ENCODE results near the gene RABGAP1L.
"Not testable (repeated sequence)": the region's sequence is repeated elsewhere in the genome, so short reads cannot be mapped to it uniquely, and the experiment has no call there.

Gene RABGAP1L

DNA sequence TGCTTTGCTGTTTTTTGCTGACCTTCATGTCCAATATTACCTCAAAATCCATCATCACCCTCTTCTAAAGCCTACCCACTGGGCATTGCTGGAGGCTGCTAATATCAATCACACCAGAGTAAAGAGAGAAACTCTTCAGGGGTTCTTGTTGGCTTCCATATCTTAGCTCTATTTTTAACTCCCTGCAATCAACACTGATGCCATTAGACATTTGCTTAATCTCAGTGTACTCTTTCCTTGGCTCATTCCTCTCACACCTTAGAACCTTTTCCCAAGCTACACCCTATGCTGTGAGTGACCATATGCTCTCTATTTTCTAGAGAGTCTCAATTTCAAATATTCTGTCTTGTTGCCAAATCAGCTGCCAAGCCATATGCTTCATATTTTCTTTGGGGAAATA, 40.6 kb upstream of the RABGAP1L start:
- DNase-seq (ENCODE audit: low spot score) = no peak
- ChIA-PET POLR2A (ENCODE audit: low non-redundant PET) (no interaction called here), CTCF (no interaction called here)
- TF ChIP-seq, protein P1, sequence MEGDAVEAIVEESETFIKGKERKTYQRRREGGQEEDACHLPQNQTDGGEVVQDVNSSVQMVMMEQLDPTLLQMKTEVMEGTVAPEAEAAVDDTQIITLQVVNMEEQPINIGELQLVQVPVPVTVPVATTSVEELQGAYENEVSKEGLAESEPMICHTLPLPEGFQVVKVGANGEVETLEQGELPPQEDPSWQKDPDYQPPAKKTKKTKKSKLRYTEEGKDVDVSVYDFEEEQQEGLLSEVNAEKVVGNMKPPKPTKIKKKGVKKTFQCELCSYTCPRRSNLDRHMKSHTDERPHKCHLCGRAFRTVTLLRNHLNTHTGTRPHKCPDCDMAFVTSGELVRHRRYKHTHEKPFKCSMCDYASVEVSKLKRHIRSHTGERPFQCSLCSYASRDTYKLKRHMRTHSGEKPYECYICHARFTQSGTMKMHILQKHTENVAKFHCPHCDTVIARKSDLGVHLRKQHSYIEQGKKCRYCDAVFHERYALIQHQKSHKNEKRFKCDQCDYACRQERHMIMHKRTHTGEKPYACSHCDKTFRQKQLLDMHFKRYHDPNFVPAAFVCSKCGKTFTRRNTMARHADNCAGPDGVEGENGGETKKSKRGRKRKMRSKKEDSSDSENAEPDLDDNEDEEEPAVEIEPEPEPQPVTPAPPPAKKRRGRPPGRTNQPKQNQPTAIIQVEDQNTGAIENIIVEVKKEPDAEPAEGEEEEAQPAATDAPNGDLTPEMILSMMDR (conservative IDR thresholded peaks at IDR 0.05; ENCODE audit: low read depth) = no peak
- no peak overlapping the region for H3K27ac ChIP-seq

DNA sequence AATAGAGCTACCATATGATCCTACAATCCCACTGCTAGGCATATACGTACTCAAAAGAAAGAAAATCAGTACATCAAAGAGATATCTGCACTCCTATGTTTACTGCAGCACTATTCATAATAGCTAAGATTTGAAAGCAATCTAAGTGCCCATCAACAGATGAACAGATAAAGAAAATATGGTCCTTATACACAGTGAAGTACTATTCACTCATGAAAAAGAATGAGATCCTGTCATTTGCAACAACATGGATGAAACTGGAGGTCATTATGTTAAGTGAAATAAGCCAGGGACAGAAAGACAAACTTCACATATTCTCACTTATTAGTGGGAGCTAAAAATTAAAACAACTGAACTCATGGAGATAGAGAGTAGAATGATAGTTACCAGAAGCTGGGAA, 37.0 kb upstream of the RABGAP1L start:
- POLR2A ChIA-PET (ENCODE audit: low non-redundant PET); CTCF ChIA-PET; DNase-seq (ENCODE audit: low spot score); H3K27ac ChIP-seq: not testable (repeated sequence)

DNA sequence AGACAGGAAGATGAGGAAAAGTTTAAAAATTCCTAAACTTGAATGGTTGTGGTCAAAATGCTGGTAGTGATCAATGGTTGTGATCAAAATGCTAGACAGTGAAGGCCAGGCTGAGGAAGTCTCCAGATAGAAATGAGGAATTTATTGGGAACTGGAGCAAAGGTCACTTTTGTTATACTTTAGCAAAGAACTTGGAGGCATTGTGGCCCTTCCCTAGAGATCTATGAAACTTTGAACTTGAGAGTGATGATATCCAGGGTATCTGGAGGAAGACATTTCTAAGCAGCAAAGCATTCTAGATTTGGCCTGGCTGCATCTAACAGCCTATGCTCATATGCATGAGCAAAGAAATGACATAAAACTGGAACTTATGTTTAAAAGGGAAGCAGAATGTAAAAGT, 35.5 kb upstream of the RABGAP1L start:
- H3K27ac ChIP-seq = no peak overlapping the region
- CTCF ChIA-PET = interaction anchor here (0.7 kb wide), 1 partner anchor 11 kb away, joined by 3 read pairs; no protein-coding TSS in a partner anchor
- TF ChIP-seq, protein P1 (conservative IDR thresholded peaks at IDR 0.05; ENCODE audit: low read depth) = no peak
- POLR2A ChIA-PET (ENCODE audit: low non-redundant PET) = no interaction called here
- DNase-seq (ENCODE audit: low spot score) = no peak

DNA sequence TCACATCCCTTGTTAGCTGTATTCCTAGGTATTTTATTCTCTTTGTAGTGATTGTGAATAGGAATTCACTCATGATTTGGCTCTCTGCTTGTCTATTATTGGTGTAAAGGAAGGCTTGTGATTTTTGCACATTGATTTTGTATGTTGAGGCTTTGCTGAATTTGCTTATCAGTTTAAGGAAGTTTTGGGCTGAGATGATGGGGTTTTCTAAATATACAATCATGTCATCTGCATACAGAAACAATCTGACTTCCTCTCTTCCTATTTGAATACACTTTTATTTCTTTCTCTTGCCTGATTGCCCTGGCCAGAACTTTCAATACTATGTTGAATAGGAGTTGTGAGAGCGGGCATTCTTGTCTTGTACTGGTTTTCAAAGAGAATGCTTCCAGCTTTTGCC, 32.1 kb upstream of the RABGAP1L start:
- H3K27ac ChIP-seq; POLR2A ChIA-PET (ENCODE audit: low non-redundant PET); DNase-seq (ENCODE audit: low spot score); CTCF ChIA-PET: not testable (repeated sequence)

DNA sequence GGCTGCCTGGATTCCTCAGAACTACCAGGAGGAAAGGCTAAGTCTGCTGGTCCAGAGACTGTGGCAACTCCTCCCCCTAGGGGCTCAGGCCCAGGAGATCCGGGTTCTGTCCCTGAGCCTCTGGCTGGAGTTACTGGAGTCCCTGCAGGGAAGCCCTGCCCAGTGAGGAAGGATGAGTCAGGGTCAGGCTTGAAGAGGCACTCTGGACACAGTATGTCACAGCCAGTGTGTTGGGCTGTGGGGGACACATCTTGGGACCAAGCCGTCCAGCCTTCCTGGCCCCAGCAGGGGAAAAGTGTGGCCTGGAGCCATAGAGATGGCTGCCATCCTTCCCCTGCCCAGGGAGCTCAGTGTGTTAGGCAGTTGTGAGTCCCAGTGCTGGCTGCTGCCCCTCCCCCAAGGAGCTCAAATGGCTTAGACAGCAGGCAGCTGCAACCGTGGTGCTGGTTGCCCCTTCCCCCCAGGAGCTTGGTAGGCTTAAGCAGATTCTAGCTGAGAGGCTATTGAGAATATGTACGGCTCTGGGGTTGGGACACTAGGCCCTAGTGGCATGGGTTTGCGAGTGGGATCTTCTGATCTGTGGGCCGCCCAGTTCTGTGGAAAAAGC, 28.2 kb upstream of the RABGAP1L start:
- ChIA-PET CTCF (no interaction called here), POLR2A (ENCODE audit: low non-redundant PET) (no interaction called here)
- TF ChIP-seq, protein P1 (conservative IDR thresholded peaks at IDR 0.05; ENCODE audit: low read depth) = no peak
- DNase-seq (ENCODE audit: low spot score) = no peak
- H3K27ac ChIP-seq = no peak overlapping the region

DNA sequence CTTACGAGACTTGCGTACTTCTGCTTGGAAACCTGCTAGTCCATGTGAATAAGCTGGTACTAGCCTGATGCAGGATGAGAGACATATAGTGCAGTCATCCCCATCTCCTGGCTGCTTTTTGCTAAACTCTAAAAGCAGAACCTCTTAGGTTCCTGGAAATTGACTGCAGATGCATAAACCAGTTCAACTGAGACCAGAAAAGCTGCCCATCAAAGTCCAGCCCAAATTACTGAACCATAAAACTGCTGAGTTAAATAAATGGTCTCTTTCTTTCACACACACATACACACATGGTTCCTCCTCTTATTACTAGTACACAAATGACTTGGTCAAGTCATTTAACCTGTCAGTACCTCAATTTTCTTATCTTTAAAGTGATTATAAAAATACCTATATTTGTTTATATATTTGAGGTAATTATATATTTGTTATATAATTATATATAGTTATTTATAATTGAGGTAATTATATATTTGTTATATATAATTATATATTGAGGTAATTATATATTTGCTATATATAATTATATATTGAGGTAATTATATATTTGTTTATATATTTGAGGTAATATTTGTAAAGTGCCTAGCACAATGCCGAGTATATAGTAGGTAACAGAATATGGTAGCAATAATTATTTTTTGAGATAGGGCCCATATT, 25.2 kb upstream of the RABGAP1L start:
- POLR2A ChIA-PET (ENCODE audit: low non-redundant PET) = no interaction called here
- no peak for DNase-seq (ENCODE audit: low spot score)
- CTCF ChIA-PET = no interaction called here
- TF ChIP-seq, protein P1 (conservative IDR thresholded peaks at IDR 0.05; ENCODE audit: low read depth) = no peak
- H3K27ac ChIP-seq = no peak overlapping the region

DNA sequence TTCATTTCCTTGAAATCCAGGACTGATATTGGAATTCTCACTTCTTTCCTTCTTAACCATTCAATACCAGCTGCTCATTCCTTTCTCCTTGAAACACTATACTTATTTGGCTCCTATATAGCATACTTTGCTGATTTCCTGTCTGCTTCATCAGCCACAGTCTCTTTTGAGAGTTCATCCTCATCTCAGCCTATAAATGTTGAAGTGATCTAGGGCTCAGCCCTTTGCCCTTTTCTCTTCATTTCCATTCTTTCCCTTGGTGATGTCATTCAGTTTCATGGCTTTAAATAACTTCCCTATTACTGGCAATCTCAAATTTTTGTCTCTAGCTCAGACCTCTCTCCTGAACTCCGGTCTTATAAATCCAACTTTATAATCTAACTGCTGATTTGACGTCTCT, 24.1 kb upstream of the RABGAP1L start:
- H3K27ac ChIP-seq = no peak overlapping the region
- TF ChIP-seq, protein P1 (conservative IDR thresholded peaks at IDR 0.05; ENCODE audit: low read depth) = no peak
- no peak for DNase-seq (ENCODE audit: low spot score)
- POLR2A ChIA-PET (ENCODE audit: low non-redundant PET) = no interaction called here
- CTCF ChIA-PET = interaction anchor here (0.5 to 0.6 kb wide), 2 partner anchors 12 to 21 kb away, joined by 3 to 5 read pairs; no protein-coding TSS in a partner anchor

All from RWPE1 (cell line).